MCF 10A (cell line): Measurements from ENCODE around the gene TSPAN4. TPM values are rescaled to one million over a fixed set of nuclear protein-coding genes. Genes with fewer than 3 reads are reported as not detected.

Experiments
- BruUV-seq: library from RNA; stranded (reverse); fragments of 400-500 nt; replicated peaks from 2 replicates; lab custom pipeline; 2021; lab: Mats Ljungman, UMichigan
- CTCF ChIA-PET: fragments of 300-600 bp; sonication (Branson Sonifier 250); formaldehyde crosslinking; extraction: SDS; loops from one replicate; lab custom pipeline; 2021; ENCODE audit warnings: antibody characterized with exemption, inconsistent platforms; lab: Yijun Ruan, JAX
- POLR2A ChIA-PET: fragments of 300-600, 350-650 bp; sonication (Branson Sonifier 250); formaldehyde crosslinking; extraction: SDS; loops from one replicate; lab custom pipeline; 2020; ENCODE audit warnings: antibody characterized with exemption, inconsistent platforms; lab: Yijun Ruan, JAX
- DNase-seq: peaks from one replicate; pipeline ENCODE4 v3.0.0-alpha.2; 2018; ENCODE audit not compliant: unreplicated experiment
- H3K27ac Mint-ChIP-seq: one replicate; pipeline ENCODE4 v1.8.0; 2022; ENCODE audit warnings: mild to moderate bottlenecking, low read depth, mixed read lengths; ENCODE audit not compliant: unreplicated experiment
- H3K27me3 Mint-ChIP-seq: one replicate; pipeline ENCODE4 v1.8.0; 2022; ENCODE audit warnings: mixed read lengths; ENCODE audit not compliant: insufficient read depth, unreplicated experiment
- H3K36me3 Mint-ChIP-seq: one replicate; pipeline ENCODE4 v1.8.0; 2022; ENCODE audit warnings: mild to moderate bottlenecking, moderate library complexity, mixed read lengths; ENCODE audit not compliant: insufficient read depth, unreplicated experiment
- H3K4me1 Mint-ChIP-seq: one replicate; pipeline ENCODE4 v1.8.0; 2022; ENCODE audit warnings: mixed read lengths; ENCODE audit not compliant: insufficient read depth, unreplicated experiment
- H3K4me3 Mint-ChIP-seq: one replicate; pipeline ENCODE4 v1.8.0; 2022; ENCODE audit warnings: mild to moderate bottlenecking, moderate library complexity, mixed read lengths; ENCODE audit not compliant: unreplicated experiment
- H3K9me3 Mint-ChIP-seq: one replicate; pipeline ENCODE4 v1.8.0; 2022; ENCODE audit warnings: mixed read lengths; ENCODE audit not compliant: unreplicated experiment
- CTCF ChIP-seq: fragments of 200-600 bp; IDR thresholded peaks from one replicate; pipeline ENCODE4 v1.8.0; 2022; ENCODE audit warnings: antibody characterized with exemption, mild to moderate bottlenecking; ENCODE audit not compliant: unreplicated experiment
- intact Hi-C: fragments of 100-400 bp; cut with micrococcal nuclease; formaldehyde crosslinking; loops from 2 replicates; pipeline ENCODE4 v1.14.1; 2022
- total RNA-seq: library from RNA; stranded (reverse); gene quantifications from 2 replicates; pipeline ENCODE4 v1.2.3, GENCODE V29; 2022

TSPAN4 gene
- total RNA-seq, 1 experiment from 2014 or later, result 148 TPM

GRCh38 chr11:865462-866430 is 23.1 kb downstream of the TSPAN4 start:
- no TSS peak for BruUV-seq
- no peak for DNase-seq
- intact Hi-C loops, result no loop called here
- H3K27me3 Mint-ChIP-seq, result no peaks in the 10 kb centered on the region
- no peak overlapping the region for H3K27ac Mint-ChIP-seq
- H3K9me3 Mint-ChIP-seq, result no peaks in the 10 kb centered on the region
- POLR2A ChIA-PET, result interaction anchor here (3.4 kb wide), 1 partner anchor 19 kb away, joined by 14 read pairs; no protein-coding TSS in a partner anchor
- peaks cover 78% of the 10 kb centered on the region for H3K36me3 Mint-ChIP-seq
- no peak overlapping the region for H3K4me3 Mint-ChIP-seq
- no peaks in the 10 kb centered on the region for H3K4me1 Mint-ChIP-seq
- CTCF ChIA-PET, result no interaction called here
- no peak for TF ChIP-seq CTCF

GRCh38 chr11:866481-866880 is 23.8 kb downstream of the TSPAN4 start:
- intact Hi-C loops, result no loop called here
- Mint-ChIP-seq H3K36me3 (peaks cover 75% of the 10 kb centered on the region), H3K9me3 (no peaks in the 10 kb centered on the region), H3K4me3 (no peak overlapping the region), H3K27me3 (no peaks in the 10 kb centered on the region), H3K4me1 (no peaks in the 10 kb centered on the region), H3K27ac (no peak overlapping the region)
- POLR2A ChIA-PET, result interaction anchor here (3.4 kb wide), 1 partner anchor 19 kb away, joined by 14 read pairs; no protein-coding TSS in a partner anchor
- no peak for TF ChIP-seq CTCF
- CTCF ChIA-PET, result no interaction called here
- no TSS peak for BruUV-seq
- DNase-seq, result no peak

- intact Hi-C loops, result no loop called here
- H3K4me1 Mint-ChIP-seq, result no peaks in the 10 kb centered on the region
- ChIA-PET POLR2A (interaction anchor here (0.6 to 3.4 kb wide), 6 partner anchors 8 to 183 kb away, joined by 3 to 14 read pairs (median 4); partner anchors contain the start of gene TSPAN4), CTCF (no interaction called here)
- no peak for DNase-seq
- no peak overlapping the region for H3K4me3 Mint-ChIP-seq
- TF ChIP-seq CTCF, result no peak
- no peaks in the 10 kb centered on the region for H3K9me3 Mint-ChIP-seq
- no TSS peak for BruUV-seq
- H3K27ac Mint-ChIP-seq, result no peak overlapping the region
- no peaks in the 10 kb centered on the region for H3K27me3 Mint-ChIP-seq
- H3K36me3 Mint-ChIP-seq, result peaks cover 63% of the 10 kb centered on the region
Measured at GRCh38 chr11:867856-868358, 25.3 kb downstream of the TSPAN4 start.

- intact Hi-C loops, result no loop called here
- TF ChIP-seq CTCF, result no peak
Measured at GRCh38 chr11:868394-868793, 25.7 kb downstream of the TSPAN4 start.

More at GRCh38 chr11:868394-868793, 25.7 kb downstream of the TSPAN4 start:
- no peak overlapping the region for H3K4me3 Mint-ChIP-seq
- peaks cover 59% of the 10 kb centered on the region for H3K36me3 Mint-ChIP-seq
- H3K27me3 Mint-ChIP-seq, result no peaks in the 10 kb centered on the region
- ChIA-PET POLR2A (interaction anchor here (0.6 to 3.4 kb wide), 4 partner anchors 8 to 72 kb away, joined by 3 to 14 read pairs (median 4); partner anchors contain the start of gene TSPAN4), CTCF (interaction anchor here (2.8 kb wide), 1 partner anchor 183 kb away, joined by 12 read pairs; no protein-coding TSS in a partner anchor)
- BruUV-seq, result no TSS peak
- H3K9me3 Mint-ChIP-seq, result no peaks in the 10 kb centered on the region
- no peak for DNase-seq
- H3K4me1 Mint-ChIP-seq, result no peaks in the 10 kb centered on the region
- no peak overlapping the region for H3K27ac Mint-ChIP-seq
